ENCODE results near the gene NT5C3A. TPM values are rescaled to one million over a fixed set of nuclear protein-coding genes. Genes with fewer than 3 reads are reported as not detected.

Gene NT5C3A
- total and polyA plus RNA-seq, 2 of the 8 experiments (the other 6 are each of a cell fraction or from before 2014, with no cell fraction given), result 7.5 to 22.7 TPM

- TF ChIP-seq TEAD4 (IDR thresholded peaks at IDR 0.05; ENCODE audit: low read depth, low read length) (no peak), CTBP2 (IDR thresholded peaks at IDR 0.05; ENCODE audit: borderline replicate concordance, insufficient read depth, insufficient read length, low read length) (no peak), RBBP5 (IDR thresholded peaks at IDR 0.05; ENCODE audit: borderline replicate concordance, low read depth, low read length) (no peak), SP4 (IDR thresholded peaks at IDR 0.05; ENCODE audit: low read length) (no peak), BCL11A (IDR thresholded peaks at IDR 0.05; ENCODE audit: low read depth in 2 of 2, low read length in 2 of 2) (no peak)
Observed at GRCh38 chr7:33039903-33040292, 22.7 kb downstream of the NT5C3A start (continued).

All from H1 (cell line).